CD4-positive, alpha-beta T cell treated with Interleukin-17A for 1 hour (primary cell): ENCODE measurements around the gene TRPM3.
"Not testable (repeated sequence)": the region's sequence is repeated elsewhere in the genome, so short reads cannot be mapped to it uniquely, and the experiment has no call there.

Source experiments
- DNase-seq: peaks from one replicate; pipeline ENCODE4 v3.0.0-alpha.2; 2020

TRPM3 gene

GRCh38 chr9:70988551-70988950, 132.9 kb downstream of the TRPM3 start:
- no peak for DNase-seq

- no peak for DNase-seq
Observed at GRCh38 chr9:70987986-70988385, 133.4 kb downstream of the TRPM3 start.

- no peak for DNase-seq
Observed at GRCh38 chr9:70986984-70987383, 134.4 kb downstream of the TRPM3 start.

- no peak for DNase-seq
Observed at GRCh38 chr9:70983723-70984295, 137.6 kb downstream of the TRPM3 start.

GRCh38 chr9:70981312-70981711, 140.1 kb downstream of the TRPM3 start:
- DNase-seq: no peak

DNA sequence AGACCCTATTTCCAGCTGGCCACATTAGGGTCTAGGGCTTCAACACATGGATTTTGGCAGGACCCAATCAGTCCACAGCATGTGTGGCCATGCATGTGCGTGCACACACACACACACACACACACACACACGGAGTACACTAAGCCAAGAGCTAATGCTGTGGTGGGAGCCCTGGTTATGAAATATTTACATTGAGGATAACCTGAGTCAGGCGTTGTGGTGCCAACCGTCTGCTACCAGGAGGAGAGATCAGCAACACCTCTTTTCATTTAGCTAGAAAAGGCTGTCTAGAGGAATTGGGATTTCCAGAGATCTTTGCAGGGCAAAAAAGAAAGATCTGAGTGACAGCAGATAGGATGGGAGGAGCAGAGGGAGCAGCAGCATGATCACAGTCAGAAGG, 141.5 kb downstream of the TRPM3 start:
- no peak for DNase-seq

DNA sequence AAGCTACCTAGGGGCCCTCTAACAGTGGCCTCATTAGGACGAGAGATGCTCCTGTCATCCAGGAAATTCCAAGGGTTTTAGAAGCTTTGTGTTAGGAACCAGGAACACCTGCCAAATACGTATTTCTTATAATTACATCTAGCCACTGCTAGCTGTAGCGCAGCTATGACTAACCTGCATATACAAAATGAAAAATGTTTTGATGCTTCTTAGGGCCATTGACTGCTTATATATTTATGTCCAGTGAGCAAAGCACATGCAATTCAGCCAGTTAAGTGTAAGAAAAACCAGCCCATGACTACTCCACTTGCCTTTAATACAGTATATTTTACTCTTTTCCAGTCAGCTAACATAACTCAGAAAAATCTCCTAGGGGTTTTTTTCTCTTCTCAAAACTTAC, 143.3 kb downstream of the TRPM3 start:
- no peak for DNase-seq

DNA sequence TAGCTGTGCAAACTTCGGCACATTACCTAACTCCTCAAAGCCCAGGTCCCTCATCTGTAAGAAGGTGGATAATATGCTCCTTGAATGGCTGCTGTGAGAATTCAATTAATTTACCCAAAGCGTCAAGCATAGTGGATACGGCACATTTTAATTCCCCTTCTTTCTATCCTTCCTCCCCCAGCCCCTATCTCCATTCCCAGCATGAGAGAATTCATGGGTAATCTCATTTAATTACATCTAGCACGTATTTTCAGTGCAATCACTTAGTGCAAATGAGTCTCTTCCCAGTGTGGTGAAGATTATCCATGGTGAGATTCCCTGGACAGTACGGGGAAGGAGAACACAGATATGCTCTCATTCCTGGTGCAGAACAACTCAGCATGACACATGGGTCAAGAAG, 145.6 kb downstream of the TRPM3 start:
- DNase-seq: no peak

DNA sequence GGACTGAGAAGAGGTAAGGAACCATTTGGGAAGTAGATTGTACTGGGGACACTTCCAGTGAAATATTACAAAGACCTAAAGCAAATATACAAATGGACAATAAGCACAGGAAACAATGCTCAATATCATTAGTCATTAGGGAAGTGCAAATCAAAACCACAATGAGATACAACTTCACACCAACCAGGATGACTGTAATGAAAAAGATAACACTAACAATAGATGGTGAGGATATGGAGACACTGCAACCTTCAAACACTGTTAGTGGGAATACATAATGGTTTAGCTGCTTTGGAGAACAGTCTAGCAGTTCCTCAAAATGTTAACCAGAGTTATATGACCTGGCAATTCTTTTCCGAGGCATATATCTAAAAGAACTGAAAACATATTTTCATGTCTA, 149.7 kb downstream of the TRPM3 start:
- no peak for DNase-seq

DNA sequence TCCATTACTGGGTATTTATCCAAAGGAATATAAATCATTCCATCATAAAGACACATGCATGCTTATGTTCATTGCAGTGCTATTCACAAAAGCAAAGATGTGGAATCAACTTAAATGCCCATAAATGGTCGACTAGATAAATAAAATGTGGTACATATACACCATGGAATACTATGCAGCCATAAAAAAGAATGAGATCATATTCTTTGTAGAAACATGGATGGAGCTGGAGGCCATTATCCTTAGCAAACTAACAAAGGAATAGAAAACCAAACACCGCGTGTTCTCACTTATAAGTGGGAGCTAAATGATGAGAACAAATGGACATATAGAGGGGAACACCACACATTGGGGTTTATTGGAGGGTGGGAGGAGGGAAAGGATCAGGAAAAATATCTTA, 155.0 kb downstream of the TRPM3 start:
- not testable (repeated sequence) for DNase-seq

DNA sequence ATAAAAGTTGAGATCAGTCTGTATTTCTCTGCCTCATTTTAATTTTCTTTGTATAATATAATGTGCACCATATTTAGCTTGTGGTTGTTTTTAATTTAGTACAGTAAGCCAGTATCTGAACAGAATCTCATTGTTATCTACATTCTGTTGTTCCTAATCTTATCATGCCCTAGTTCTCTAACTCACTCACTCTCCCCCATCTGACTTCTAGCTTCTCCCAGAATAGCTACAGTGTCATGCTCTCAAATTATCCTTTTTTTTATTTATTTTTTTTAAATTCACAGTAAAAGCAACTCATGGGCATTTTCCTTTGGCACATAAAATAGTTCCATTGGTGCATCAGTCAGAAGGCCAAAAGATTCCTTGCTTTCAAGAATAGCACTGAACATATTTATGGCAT, 156.6 kb downstream of the TRPM3 start:
- no peak for DNase-seq

- DNase-seq: no peak
Observed at GRCh38 chr9:70963554-70963953, 157.9 kb downstream of the TRPM3 start.

DNA sequence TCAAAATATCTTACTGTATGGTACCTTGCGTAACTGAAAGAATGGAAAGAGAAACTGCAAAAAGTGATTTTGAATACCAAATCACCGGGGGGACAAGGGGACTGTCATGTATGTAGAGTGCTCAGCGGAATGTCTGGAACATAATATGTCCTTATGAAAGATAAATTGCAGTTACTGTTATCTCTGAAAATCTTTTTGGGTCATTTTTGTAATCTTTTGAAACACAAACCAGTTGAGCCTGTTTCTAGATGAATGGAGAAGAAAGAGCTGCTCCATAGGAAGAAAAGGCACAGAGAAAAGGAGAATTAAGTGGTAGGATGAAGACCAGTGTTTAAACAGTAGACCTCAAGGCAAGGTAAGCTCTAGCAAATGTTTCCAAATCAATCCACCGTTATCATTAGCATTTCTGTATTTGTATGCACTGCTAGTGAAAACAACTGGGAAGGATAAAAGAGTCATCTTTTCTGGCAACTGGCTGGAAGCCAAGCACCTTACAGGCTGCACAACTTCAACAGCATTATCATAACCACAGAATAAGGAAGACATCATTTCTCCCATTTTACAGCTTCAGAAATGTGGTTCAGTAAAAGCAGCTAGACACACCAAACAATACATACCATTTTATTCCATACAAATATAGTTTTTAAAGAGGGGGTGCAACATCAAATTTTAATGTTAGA, 158.5 kb downstream of the TRPM3 start:
- DNase-seq: no peak

GRCh38 chr9:70959366-70959765, 162.1 kb downstream of the TRPM3 start:
- DNase-seq: no peak

DNA sequence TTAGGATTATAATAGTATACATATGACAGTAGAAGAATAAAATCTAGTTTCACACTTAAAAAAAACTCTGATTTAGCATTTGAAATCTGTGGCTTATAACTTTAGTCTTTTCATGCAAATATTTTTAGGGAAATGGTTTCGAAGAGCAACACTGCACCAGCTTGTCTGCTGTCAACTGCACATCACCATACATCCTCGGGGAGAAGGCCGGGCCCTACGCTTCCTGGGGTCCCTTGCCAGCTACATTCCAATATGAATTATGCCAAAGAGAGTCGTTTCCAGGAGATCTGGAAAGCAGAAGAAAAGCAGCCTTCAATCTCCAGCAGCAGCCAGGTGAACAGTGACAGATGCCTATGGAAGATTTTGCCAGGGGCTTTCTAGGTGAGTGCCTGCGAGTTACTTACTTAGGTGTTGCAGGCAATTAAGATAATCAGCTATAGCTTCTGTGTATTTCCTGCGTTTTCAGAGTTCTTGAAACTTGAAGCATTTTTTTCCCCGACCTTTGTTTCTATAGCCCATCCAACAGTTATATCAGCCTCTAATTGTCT, 166.8 kb downstream of the TRPM3 start:
- no peak for DNase-seq

DNA sequence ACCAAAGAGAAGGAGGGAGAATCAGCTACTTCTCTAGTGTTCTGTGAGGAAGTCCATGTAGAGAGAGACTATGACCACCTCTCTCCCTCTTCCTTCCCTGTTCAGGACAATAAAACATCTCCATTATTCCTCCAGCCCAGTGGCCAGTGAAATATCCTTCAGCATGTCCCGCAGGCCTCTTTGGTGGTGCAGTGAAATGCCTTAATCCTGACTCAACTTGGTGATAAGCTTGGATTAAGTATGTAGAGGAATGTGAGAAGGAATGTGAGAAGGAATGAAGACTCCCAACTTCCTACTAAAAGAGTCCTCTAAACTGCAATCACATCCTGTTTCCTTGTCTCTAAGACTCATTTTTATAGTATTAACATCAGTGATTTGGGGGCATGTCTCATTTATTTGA, 167.3 kb downstream of the TRPM3 start:
- DNase-seq: no peak

DNA sequence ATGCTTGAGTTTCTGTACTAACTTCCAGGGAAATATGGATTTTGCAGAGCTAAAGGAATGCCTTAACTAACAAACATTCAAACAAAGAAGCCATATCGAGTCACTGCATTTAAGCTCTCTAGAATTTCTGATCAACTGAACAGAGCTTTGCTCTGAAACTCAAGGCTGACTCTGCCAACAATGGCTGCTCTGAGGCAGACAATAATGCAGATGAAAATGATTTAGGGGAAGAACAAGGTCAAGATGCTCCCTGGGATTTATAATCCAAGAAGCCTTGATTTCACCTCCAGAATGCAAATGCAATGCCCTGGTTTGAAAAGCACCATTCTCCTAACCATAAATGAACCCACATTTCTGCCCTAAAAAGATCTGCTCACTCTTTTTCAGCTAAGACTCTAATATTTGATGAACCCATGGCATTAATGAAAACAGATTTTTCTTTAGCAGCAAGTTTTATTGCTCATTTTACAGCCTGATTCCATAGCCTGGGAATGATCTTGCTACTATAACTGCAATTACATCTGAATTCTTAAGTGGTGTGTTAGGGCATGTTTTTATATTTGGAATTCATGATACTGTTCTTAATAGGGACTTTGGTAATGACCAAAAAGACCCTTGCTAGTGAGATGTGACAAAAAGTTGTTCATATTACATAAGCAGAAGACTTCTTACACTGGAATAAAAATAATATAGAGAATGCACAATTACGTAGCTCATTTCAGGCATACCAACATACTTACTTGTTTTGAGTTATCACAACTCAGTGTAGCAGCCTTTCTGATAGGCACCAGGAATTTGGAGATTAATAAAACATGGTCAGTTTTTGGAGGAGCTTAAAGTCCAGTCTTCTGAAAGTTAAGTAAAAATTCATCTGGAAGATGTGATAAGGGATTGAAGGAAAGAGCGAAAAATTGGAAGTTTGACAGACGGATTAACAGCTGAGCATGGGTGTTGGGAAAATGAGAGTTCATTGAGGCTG, 169.4 kb downstream of the TRPM3 start:
- DNase-seq: no peak

- DNase-seq: no peak
Observed at GRCh38 chr9:70950270-70950669, 171.2 kb downstream of the TRPM3 start.

DNA sequence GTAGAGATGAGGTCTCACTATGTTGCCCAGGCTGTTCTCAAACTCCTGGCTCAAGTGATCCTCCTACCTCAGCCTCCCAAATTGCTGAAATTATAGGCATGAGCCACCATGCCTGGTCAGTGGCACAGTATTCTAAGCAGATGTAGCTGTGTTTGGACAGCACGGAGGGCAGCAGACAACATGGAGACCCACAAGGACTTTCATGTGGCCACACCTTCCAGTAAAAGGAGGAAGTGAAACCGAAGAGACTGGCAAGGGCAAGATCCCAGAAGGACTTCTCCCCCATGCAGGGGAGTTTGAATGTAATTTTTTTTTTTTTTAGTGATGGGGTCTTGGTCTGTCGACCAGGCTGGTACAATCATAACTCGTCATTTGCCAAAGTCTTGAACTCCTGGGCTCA, 172.2 kb downstream of the TRPM3 start:
- no peak for DNase-seq

DNA sequence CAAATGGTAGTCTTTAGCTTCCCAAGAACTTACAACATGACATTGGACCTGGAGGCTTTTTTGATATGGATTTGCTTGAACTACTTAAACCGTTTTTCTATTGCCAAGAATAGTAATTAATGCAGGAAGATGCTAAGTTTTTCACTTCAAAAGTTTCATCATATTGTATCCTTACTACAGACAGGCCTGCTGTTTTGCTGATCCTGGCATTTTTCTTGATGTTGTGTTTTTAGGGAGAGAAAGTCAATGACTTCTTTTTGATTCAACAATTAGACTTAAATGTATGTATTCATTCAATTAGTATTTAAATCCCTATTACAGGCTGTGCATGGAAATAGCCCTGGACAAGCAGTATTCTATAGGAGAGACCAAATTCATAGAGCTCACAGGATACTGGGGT, 172.7 kb downstream of the TRPM3 start:
- no peak for DNase-seq

DNA sequence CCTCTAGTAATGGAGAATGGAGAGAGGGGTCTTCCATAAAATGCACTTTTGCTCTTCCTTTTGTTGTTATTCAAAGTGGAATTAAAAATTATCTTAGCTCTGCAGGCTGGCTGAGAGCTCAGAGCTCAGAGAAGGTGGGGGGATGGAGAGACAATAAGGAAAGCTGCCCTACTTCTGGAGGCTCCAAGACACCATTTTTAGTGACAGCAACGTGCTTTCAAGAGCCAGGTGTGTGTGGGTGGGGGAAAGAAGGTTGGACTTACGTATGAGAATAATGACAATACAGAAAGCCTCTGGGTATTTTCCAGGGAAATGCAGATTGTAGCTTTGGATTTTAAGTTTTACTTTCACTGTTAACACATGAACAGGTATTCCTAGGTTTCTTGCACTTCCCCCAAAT, 173.9 kb downstream of the TRPM3 start:
- no peak for DNase-seq

DNA sequence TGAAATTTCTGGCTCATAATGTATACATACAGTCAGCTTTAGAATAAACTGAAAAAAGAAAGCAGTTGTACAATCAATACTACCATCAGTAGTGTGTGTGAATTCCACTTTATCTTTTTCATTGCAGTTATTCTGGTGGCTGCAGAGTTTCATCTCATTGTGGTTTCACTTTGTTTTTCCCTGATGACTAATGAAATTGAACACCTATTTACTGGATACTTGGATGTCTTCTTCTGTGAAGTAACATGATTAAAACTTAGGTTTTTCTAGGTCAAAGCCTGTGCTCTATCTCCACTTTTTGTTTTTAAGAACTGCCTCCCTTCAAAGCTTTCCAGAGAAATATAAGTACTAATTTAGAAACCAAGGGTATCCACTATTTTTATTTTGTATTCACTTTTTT, 174.3 kb downstream of the TRPM3 start:
- no peak for DNase-seq

- DNase-seq: no peak
Observed at GRCh38 chr9:70945301-70945700, 176.1 kb downstream of the TRPM3 start.

DNA sequence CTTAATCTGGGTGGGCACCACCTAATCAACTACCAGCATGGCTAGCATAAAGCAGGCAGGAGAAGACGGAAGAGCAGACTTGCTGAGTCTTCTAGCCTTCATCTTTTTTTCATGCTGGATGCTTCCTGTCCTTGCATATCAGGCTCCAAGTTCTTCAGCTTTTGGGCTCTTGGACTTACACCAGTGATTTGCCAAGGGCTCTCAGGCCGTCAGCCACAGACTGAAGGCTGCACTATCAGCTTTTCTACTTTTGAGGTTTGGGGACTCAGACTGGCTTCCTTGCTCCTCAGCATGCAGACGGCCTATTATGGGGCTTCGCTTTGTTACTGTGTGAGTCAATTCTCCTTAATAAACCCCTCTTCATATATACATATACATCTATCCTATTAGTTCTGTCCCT, 180.2 kb downstream of the TRPM3 start:
- DNase-seq: no peak
